ENCODE results near the gene FMN2.

Gene FMN2

DNA sequence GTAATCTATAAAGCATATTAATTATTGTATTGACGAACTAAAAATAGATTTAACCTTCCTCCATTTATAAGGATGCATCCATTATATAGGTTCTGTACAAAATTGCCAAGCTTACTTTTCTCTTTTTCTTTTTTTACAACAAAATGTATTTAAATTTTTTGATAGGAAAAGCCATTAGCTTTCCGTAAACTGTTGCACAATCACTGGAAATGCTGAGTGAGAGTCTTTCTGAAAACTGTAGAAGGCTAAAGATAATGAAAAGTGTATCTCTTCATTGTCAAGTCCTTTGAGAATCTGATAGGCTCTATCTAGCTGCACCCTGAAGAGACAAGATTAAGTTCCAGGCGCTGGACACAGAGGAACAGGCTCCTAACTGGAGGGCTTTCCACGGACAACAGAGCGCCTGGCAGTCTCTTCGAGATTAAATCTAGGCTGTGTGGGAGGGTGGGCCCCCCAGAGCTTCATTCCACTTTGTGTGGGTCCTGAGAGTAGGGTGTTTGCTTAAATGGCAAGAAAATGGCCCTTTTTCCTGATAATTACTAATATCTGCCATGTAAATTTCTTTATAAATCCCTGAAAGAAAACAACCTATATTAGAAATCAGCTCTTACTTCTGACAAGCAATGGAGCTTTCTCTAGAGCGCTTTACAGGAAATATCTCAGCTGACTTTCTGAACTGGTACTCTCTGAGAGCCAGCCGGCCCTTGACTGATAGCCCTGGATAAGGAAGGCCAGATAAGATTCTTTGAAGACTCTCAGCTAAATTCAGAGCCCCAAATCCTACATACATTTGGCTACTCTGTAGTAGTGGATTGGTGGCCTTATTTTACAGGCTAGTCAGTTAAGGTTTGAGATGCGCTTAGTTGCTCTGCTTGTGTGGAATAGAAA is 108.3 kb downstream of the FMN2 start:
- no peak for DNase-seq (ENCODE audit: low spot score)

DNA sequence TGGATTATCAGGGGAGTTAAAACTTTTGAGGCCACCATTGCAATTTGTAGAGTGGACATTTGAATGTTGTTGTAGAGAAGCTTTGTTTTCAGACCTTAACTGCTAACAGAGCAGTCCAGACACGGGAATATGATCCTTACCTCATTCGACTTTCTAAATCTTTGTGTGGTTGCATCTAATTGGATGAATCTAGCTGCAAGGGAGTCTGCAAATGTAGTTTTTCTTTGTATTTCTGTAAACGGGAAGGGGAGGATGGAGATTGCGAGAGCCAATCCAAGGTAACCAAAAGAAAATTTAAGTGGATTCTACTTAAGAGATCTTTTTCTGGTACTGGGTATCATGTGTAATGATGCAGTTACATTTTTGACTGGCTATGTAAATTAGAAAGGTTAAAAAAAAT is 110.2 kb downstream of the FMN2 start:
- no peak for DNase-seq (ENCODE audit: low spot score)

GRCh38 chr1:240207073-240207709 is 115.5 kb downstream of the FMN2 start:
- no peak for DNase-seq (ENCODE audit: low spot score)

DNA sequence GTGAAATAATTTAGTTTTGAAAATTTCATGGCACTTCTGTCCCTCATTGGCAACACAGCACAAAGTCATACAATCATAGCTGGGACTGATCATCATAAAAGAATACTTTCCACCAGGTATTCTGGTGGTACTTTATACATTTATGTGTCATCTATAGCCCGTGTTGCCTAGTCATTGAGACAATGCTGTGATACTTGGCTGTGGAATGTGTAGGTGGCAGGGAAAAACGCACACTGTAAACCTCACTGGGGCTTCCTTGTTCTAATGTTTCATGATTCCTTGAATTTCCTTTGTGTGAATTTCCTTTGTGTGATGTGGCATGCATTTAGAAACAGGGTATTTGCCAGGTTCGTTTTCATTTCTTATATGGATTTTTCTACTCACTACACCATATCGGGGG is 118.3 kb downstream of the FMN2 start:
- DNase-seq (ENCODE audit: low spot score): no peak

DNA sequence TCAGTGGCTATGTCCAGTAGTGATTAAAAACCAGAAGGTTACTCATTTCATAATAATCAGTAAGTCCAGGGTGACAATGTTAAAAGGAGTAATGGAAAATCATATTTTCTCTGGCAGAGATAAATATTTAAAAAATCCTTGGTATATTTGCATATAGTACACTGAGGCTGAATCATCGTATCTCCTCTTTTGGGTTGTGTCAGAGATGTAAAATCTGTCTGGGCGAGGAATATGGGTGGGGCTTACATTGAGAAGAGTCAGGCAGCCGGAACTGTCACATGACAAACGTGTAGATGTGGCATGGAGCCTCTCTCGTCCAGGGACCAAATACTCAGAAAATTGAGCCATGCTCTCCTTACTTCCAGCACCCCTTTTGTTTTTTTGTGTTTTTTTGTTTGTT is 120.9 kb downstream of the FMN2 start:
- DNase-seq (ENCODE audit: low spot score): no peak

DNA sequence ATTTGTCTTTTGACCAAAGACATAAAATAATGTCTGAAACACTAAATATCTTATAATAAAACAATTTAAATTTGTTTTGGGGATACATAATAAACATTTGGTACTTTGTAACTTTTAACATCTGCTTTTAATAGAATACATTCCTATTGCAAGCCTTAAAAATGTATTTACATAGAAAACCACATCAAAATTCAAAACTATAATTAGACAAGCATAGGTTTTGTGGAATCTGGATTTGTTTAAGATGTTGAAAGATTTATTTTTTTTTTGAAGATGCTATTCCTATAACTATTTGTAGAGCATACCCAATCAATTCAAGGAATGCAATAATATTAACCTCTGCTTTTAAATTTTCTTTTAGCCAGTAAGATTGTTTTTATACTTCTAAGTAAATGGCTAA is 125.7 kb downstream of the FMN2 start:
- no peak for DNase-seq (ENCODE audit: low spot score)

DNA sequence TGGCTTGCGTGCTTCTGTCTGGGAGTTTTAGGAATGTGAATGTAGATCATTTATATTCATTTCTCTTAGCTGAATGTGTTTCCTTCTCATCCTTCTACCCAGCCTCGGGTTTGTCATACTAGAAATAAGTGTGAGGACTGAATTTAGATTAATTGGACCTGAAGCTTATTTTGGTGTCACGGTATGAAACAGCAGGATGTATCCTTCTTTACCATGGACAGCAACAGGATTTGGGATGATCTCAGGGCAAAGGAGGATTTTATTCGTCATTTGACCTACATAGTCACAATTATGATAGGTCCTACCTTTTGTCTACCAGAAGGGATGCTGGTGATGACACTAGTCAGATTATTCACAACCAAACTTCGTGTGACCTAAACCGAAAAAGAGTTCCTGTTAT is 127.4 kb downstream of the FMN2 start:
- DNase-seq (ENCODE audit: low spot score): no peak

DNA sequence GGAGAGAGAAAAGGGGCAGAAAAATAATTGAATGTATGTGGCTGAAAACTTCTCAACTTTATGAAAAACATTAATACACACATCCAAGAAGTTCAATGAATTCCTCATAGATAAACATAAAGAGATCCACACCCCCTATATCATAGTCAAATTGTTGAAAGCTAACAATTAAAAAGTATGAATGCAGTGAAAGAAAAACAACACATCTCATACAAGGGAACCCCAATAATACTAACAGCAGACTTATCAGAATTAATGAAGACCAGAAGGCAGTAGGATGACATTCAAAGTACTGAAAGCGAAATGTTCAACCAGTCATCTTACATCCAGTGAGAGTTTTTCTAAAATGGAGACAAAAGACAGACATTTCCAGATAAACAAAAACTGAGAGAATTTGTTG is 134.4 kb downstream of the FMN2 start:
- DNase-seq (ENCODE audit: low spot score): no peak

- no peak for DNase-seq (ENCODE audit: low spot score)
Observed at GRCh38 chr1:240230816-240231215, 139.1 kb downstream of the FMN2 start.

GRCh38 chr1:240232530-240232929 is 140.8 kb downstream of the FMN2 start:
- DNase-seq (ENCODE audit: low spot score): no peak

DNA sequence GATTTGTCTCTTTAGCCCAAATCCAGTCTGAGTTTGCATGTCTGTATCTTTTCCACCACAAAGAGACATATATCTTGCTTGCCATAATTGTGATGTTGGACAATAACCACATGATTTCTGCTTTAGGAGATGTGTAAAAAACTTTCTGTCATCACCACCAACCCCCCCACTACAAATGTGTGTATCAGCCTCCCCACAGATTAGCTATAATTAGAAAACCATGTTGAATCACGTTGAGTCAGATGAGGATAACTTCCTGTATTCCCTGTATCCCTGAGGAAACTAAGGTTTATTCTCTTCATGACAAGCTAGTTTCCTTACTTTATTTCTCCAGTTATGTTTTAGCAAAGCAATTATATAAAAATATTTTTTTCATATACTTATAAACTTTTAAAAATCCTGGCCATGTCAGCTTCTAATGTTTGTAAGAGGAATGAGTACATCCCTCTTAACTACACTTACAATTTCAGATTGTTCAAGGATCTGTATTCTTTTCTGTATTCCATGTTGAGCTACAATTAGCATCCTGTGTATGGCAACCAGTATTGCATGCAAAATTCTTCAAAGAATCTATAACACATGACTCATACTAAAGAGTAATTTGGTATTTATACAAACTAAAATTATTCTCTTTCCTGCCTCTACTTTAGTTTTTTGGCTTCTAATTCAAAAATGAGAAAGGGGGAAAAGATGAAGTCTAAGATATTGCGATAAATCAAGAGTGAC is 143.0 kb downstream of the FMN2 start:
- peak; percentile 21 for DNase-seq (ENCODE audit: low spot score)

- DNase-seq (ENCODE audit: low spot score): no peak
Observed at GRCh38 chr1:240235521-240236288, 144.0 kb downstream of the FMN2 start.

- peak; percentile 8 for DNase-seq (ENCODE audit: low spot score)
Observed at GRCh38 chr1:240237305-240237721, 145.6 kb downstream of the FMN2 start.

GRCh38 chr1:240239309-240239708 is 147.6 kb downstream of the FMN2 start:
- DNase-seq (ENCODE audit: low spot score): no peak

DNA sequence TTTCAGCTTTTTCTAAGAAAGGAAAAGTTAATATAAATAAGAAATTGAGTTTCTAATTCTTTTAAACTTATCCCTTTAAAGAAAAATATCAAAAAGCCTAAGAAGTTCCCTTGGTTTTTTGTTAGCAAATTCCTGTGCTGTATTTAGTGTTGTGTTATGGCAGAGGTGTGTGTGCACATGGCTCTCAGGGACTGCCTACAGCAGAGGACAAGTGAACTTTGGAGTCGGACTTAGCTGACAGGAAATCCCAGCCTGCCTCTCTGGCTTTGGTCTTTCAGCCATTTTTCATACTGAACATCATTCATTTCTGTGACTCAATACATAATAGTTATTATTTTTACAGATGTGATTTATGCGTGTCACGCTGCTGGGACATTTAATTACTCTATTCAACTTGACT is 149.6 kb downstream of the FMN2 start:
- DNase-seq (ENCODE audit: low spot score): no peak

DNA sequence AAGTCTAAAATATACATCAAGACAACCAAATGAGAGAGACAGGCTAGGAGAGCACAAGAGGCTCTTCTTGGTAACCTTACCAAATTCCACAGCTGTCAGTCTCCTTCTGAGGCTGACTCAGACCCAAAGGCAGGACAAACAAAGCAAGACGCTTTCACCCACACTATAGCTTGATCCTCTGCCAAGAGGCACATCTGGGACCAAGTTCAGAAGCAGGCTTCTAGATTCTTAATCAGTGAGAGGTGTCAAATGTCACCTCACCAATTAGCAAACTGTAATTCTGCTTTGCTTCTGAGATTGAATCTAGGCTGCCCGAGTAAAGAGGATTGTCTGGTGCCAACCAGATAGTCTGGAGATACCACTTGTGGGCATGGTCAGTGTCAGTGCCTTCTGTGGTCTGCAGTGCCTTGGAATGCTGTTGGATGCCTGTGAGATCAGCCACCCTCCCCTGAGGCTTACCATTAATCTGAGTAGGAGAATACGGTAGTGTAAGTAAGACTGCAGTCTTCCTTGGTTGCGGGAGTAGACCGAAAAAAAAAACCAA is 151.0 kb downstream of the FMN2 start:
- peak; percentile 45 for DNase-seq (ENCODE audit: low spot score)

GRCh38 chr1:240244968-240245628 is 153.4 kb downstream of the FMN2 start:
- DNase-seq (ENCODE audit: low spot score): peak; percentile 62

DNA sequence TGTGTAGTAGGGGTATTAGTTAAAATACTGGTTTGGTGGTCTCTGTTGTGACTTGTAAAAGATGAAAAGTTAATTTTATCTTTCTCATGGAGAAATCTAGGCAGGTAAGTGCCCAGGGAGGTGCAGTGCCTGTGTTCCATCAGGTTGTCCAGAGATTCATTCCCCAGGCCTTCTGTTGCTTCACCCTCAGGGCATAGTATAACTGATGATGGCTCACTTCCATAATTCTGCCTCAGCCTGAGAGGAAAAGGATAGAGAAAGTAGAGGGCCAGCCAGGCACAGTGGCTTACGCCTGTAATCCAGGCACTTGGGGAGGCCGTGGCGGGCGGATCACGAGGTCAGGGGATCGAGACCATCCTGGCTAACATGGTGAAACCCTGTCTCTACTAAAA is 153.9 kb downstream of the FMN2 start:
- no peak for DNase-seq (ENCODE audit: low spot score)

DNA sequence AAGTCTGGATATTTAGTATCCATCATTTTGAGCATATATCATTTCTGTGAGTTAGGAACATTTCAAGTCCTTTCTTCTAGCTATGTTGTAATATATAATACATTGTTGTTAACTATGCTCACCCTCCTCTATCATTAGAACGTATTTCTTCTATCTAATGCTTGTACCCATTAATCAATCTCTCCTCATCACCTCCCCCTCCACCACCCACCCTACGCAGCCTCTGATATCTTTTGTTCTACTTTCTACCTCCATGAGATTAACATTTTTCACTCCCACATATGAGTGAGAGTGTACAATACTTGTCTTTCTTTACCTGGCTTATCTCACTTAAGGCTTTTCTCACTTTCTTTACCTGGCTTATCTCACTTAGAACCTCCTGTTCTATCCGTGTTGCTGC is 156.2 kb downstream of the FMN2 start:
- DNase-seq (ENCODE audit: low spot score): no peak

DNA sequence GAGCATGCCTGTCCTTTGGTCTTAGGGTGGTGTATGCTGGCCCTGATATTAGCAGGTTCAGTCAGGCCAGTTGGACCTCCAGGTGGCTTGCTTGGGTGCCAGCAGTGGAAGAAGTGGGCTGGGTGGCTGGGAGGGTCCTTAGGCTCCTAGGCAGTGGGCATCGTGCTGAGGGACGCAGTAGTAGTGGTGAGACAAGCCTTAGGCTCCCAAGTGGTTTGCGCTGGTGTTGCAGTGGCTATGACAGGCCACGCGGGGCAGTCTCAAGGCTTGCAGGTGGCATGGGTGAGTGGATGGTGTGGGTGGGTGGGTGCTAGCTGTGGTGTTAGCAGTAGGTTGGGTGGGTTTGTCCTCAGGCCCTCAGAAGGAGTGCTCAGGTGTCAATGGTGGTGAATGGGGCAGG is 162.3 kb downstream of the FMN2 start:
- DNase-seq (ENCODE audit: low spot score): no peak

DNA sequence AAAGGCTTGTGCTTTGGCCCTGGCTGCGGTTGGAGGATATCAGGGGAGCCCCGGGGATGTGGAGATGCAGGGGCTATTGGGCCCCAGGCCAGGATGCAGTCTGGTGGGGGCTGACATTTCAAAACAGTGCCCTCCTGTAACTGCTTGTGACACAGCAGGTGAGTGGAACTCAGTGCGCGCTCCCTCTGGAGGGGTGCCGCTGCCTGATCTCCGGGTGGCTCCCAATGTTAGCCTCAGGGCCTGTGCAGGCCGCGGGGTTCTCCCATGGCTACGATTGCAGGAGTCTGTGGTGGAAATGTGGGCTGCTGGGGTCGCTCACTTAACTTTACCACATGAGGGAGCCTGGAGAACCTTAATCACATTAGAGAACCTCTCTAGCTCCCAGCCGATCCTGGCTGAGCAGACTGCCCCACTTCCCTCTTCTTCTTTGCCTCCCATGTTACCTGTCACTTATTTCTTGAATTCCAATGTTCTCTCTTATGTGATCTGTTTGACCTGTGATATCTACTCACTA is 163.2 kb downstream of the FMN2 start:
- DNase-seq (ENCODE audit: low spot score): no peak
